ENCODE data around the gene UTP20.
"Not testable (repeated sequence)": the region's sequence is repeated elsewhere in the genome, so short reads cannot be mapped to it uniquely, and the experiment has no call there.

Gene UTP20

DNA sequence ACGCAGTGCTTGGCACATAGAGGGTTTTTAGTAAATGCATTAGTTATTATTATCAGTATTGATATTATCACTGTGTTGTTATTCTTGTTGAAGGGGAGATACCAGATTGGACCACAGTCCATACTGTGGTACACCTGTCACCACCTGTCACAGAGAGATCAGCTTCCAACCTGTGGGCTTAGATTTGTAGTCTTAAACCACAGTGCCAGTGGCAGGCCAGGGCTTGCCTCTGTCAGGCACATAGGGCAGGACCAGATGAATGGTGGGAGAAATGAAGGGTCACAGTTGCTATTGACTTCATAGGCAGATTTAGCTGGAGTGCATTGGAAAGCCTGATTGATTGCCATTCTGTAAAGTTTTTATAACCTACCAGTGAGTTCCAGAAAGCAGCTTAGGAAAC lies 92.5 kb downstream of the UTP20 start:
- TF ChIP-seq CTCF (IDR thresholded peaks at IDR 0.05; ENCODE audit: insufficient read depth, missing control alignments): no peak

GRCh38 chr12:101375573-101375972 lies 95.7 kb downstream of the UTP20 start:
- FAIRE-seq: no peak

More for the DNA sequence above, 92.5 kb downstream of the UTP20 start:
- FAIRE-seq: no peak
- DNase-seq (ENCODE audit: insufficient read length, low spot score): no peak

DNA sequence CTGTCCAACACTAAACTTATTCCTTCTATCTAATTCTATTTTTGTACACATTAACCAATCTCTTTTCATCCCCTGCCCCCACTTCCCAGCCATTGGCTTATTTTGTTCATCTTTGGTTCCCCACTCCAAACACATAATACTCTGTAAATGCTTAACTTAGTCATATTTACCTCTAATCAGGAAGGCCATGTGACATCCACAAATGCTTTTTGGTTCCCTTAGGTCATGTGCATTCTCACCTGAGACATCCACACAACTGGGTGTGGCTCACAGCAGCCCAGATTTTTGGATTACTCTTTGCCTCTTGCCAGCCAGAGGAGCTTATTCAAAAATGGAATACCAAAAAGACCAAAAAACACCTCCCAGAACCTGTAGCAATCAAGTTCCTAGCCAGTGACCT lies 99.2 kb downstream of the UTP20 start:
- no peak for FAIRE-seq
- no peak for TF ChIP-seq CTCF (IDR thresholded peaks at IDR 0.05; ENCODE audit: insufficient read depth, missing control alignments)
- DNase-seq (ENCODE audit: insufficient read length, low spot score): no peak

More at GRCh38 chr12:101375573-101375972, 95.7 kb downstream of the UTP20 start:
- DNase-seq (ENCODE audit: insufficient read length, low spot score): no peak
- TF ChIP-seq CTCF (IDR thresholded peaks at IDR 0.05; ENCODE audit: insufficient read depth, missing control alignments): no peak

DNA sequence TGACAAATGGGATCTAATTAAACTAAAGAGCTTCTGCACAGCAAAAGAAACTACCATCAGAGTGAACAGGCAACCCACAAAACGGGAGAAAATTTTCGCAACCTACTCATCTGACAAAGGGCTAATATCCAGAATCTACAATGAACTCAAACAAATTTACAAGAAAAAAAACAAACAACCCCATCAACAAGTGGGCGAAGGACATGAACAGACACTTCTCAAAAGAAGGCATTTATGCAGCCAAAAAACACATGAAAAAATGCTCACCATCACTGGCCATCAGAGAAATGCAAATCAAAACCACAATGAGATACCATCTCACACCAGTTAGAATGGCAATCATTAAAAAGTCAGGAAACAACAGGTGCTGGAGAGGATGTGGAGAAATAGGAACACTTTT lies 111.3 kb downstream of the UTP20 start:
- FAIRE-seq; DNase-seq (ENCODE audit: insufficient read length, low spot score): not testable (repeated sequence)

DNA sequence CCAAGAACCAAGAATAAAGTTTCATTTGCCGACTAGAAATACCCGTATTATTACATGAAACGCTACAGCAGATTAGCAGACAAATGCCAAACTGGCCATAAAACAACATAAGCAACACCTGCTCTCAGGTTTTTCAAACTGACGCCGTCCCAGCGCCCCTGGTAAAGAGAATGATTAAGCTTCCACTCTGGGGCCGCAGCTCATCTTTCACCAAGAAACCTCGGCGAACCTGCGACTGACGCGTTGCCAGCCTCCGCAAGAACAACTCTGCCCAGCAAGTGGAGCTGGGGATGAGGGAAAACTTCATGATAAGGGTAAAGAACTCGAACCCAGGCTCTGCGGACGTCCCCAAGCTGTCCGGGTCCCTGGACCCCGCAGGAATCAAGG lies 127.1 kb downstream of the UTP20 start:
- FAIRE-seq: no peak
- TF ChIP-seq CTCF (IDR thresholded peaks at IDR 0.05; ENCODE audit: insufficient read depth, missing control alignments): no peak
- no peak for DNase-seq (ENCODE audit: insufficient read length, low spot score)

DNA sequence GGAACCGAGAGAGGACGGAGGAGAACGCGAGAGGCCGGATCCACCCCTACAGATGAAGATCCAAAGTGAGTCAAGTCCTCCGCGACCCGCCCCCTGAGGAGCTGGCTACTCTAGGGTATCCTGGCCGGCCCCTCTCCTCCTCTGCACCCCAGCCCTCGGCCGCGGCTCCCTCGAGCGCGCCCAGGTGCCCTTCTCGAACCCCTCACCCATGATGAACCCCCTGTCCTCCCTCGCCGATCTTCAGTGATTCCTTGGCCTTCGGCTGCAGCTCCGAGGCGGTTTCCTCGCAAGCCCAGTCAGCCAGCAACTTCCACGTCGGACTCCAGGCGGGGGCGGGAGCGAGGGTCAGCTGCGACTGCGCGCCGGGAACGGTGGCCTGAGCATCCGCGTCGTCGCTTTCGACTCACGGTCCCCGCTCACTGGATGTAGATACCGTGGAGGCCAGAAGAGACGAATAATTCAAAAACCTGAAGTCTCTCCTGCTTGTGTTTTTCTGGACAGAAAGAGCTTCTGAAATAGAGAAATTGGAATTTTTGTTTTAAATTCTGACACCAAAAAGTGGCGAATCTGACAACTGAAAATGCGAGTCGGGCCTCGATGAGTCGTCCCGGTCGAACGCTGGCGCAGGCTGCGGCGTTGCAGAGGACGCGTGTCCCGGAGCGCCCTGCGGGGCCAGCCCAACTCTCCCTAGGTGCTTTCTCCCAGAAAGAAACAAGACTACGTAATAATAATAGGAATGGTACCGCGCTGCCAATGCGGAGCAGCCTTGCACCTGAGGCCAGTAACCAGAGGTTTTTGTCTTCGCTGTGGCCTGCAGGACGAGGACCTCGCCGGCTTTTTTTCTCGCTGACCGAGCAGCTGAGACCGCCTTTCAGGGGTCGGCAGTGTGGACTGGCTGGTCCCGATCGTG lies 127.8 kb downstream of the UTP20 start, which contains the start of gene ARL1:
Gene ARL1 (minus strand): TSS at position 337 of the 910 bp plus-strand sequence. CDS start 127 bp downstream, at position 210.
- FAIRE-seq: no peak

GRCh38 chr12:101410169-101410568 lies 130.3 kb downstream of the UTP20 start:
- FAIRE-seq; DNase-seq (ENCODE audit: insufficient read length, low spot score): not testable (repeated sequence)

More for the DNA sequence above, 127.8 kb downstream of the UTP20 start, which contains the start of gene ARL1:
- TF ChIP-seq CTCF (IDR thresholded peaks at IDR 0.05; ENCODE audit: insufficient read depth, missing control alignments): no peak
- DNase-seq (ENCODE audit: insufficient read length, low spot score): peak; percentile 58

- TF ChIP-seq CTCF (IDR thresholded peaks at IDR 0.05; ENCODE audit: insufficient read depth, missing control alignments): peak; percentile 69
- FAIRE-seq: peak; percentile 73
- no peak for DNase-seq (ENCODE audit: insufficient read length, low spot score)
These were observed 134.7 kb downstream of the UTP20 start for GRCh38 chr12:101414533-101415119.

Data from D721Med (cell line).